Mucosa of descending colon (tissue), 3 donors: ENCODE measurements around the gene HECTD4. TPM values are rescaled to one million over a fixed set of nuclear protein-coding genes. Genes with fewer than 3 reads are reported as not detected.

Experiments used
- ATAC-seq: fragments of 200-7000 bp; cut with Tn5 transposase; one replicate; pipeline ENCODE4 v1.9.1; 2020; ENCODE audit warnings: mild to moderate bottlenecking, moderate library complexity
- DNase-seq, 3 donors: peaks; one replicate each; pipeline ENCODE4 v3.0.0-alpha.2; 2020
- H3K36me3 ChIP-seq: fragments of 200-600 bp; one replicate; pipeline ENCODE4 v1.8.0; 2021; ENCODE audit warnings: low read depth, mild to moderate bottlenecking
- H3K4me1 ChIP-seq: fragments of 200-600 bp; one replicate; pipeline ENCODE4 v1.8.0; 2021; ENCODE audit warnings: low read depth, mild to moderate bottlenecking
- H3K4me3 ChIP-seq: fragments of 200-600 bp; one replicate; pipeline ENCODE4 v1.8.0; 2021; ENCODE audit warnings: mild to moderate bottlenecking
- H3K9me3 ChIP-seq: fragments of 200-600 bp; one replicate; pipeline ENCODE4 v1.8.0; 2021; ENCODE audit warnings: mild to moderate bottlenecking
- intact Hi-C, 2 donors: fragments of 100-400 bp; cut with DNase I in 1 of 2; cut with micrococcal nuclease in 1 of 2; formaldehyde crosslinking; loops; one replicate each; pipeline versions ENCODE4 v1.11.0 to v1.11.1; 2022; cut with DNase I, micrococcal nuclease
- total RNA-seq, 3 donors: library from RNA; stranded (reverse); fragmentation: NEBNext Ultra II Directional in 2 of 3; extraction: Animal tissue kit (Norgen Biotek cat#: 25700) in 2 of 3; gene quantifications; one replicate each; pipeline versions ENCODE4 v1.2.1 to v1.2.4, GENCODE V29; 2021 to 2023
- TF ChIP-seq, protein P1 (sequence below): fragments of 200-600 bp; IDR thresholded peaks from one replicate; pipeline ENCODE4 v1.8.0; 2022; ENCODE audit warnings: antibody characterized with exemption, mild to moderate bottlenecking
- donor health status: DM: no; HTN: no; CAD: no; lungs with moderate emphysema.
- donor health status: DM: no; HTN: no; CAD: no.
- donor health status: DM: no; HTN: yes; CAD: no.

Gene HECTD4
- total RNA-seq, 3 donors from 2014 or later, result 57.0 to 75.5 (median 59.7) TPM

DNA sequence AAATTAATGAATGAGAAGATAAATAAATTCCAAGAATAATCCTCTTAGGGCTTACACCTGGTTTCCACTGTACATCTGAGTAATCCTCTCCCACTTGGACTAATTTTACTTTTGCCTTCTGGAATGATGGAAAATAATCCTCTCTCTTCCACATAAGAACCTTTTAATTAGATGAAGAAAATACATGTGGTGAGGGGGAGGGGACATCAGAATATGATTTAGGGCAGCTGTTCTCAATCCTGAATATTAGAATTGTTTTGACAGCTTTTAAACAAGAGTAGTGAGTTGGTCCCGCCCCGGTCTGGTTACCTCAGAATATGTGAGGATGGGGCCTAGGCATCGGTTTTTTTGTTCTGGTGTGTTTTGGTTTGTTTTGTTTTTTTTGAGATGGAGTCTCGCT lies 51.5 kb downstream of the HECTD4 start:
- Histone ChIP-seq H3K36me3 (no peaks in the 10 kb centered on the region), H3K9me3 (no peaks in the 10 kb centered on the region), H3K4me3 (no peak overlapping the region), H3K4me1 (peaks cover 3% of the 10 kb centered on the region)
- intact Hi-C loops, result no loop called here
- ATAC-seq (no peak), DNase-seq (no peak)
- TF ChIP-seq, protein P1, sequence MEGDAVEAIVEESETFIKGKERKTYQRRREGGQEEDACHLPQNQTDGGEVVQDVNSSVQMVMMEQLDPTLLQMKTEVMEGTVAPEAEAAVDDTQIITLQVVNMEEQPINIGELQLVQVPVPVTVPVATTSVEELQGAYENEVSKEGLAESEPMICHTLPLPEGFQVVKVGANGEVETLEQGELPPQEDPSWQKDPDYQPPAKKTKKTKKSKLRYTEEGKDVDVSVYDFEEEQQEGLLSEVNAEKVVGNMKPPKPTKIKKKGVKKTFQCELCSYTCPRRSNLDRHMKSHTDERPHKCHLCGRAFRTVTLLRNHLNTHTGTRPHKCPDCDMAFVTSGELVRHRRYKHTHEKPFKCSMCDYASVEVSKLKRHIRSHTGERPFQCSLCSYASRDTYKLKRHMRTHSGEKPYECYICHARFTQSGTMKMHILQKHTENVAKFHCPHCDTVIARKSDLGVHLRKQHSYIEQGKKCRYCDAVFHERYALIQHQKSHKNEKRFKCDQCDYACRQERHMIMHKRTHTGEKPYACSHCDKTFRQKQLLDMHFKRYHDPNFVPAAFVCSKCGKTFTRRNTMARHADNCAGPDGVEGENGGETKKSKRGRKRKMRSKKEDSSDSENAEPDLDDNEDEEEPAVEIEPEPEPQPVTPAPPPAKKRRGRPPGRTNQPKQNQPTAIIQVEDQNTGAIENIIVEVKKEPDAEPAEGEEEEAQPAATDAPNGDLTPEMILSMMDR, result no peak

DNA sequence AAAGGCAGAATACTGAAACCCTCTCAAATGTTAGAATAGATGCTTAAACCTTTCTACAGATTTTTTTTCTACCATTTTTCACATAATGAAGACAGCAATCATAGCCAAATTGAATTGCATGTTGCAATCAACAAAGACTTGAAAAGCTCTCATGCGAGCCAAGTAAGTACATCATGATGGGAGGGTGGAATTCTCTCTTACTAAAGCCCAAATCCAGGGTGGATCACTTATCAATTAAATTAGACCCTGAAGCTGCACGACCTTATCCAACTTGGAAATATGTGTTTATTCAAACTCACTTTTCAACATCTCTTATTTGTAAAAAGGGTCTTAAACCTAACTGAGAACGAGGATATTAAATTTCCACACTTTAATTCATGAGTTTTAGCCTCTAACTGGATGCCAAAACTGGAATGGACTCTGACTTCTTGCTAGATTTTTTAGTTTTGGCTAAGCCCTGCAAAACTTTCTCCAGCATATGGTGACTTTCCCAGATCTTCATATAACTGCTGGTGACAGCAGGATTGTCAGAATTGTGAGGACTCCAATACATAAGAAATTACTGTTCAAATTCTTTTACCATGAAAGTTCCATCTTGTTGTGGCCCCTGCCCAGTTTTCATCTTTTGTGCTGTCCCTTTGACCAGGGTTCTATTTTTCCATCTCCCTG lies 53.6 kb downstream of the HECTD4 start:
- ATAC-seq, result no peak

DNA sequence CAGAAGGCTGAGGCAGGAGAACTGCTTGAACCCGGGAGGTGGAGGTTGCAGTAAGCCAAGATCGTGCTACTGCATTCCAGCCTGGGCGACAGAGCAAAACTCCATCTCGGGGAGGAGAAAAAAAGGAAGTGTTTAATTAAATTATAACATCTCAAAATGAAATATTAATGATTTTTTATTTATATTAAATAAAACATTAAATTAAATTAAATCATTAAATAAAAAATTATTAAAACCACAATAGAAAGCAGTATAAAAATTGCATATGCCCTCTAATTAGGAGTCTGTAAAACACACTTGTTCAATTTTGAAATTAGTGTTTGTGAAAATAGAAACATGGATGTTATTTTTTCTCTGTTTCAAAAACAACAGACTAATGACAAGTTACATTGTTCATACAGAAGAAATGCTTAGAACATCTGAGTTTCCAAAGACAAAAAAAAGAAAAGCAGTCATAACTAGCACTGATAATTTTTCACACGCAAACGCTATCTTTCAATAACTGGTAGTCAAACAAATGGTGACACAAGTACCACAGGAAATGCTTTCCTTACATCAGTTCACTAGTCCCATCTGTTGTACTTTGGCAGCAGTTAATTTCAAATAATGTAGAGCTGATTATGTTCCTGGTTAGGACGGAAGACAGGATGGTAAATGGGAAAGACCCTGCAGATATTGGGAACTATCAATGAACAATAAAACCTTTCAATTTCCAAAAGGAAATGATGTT lies 54.9 kb downstream of the HECTD4 start:
- TF ChIP-seq, protein P1, result no peak
- DNase-seq (no peak), ATAC-seq (no peak)
- H3K4me3 ChIP-seq, result no peak overlapping the region
- H3K36me3 ChIP-seq, result no peaks in the 10 kb centered on the region
- intact Hi-C loops, result no loop called here
- peaks cover 3% of the 10 kb centered on the region for H3K4me1 ChIP-seq
- no peaks in the 10 kb centered on the region for H3K9me3 ChIP-seq

More for the DNA sequence above, 53.6 kb downstream of the HECTD4 start:
- Histone ChIP-seq H3K4me3 (no peak overlapping the region), H3K9me3 (no peaks in the 10 kb centered on the region), H3K36me3 (no peaks in the 10 kb centered on the region), H3K4me1 (peaks cover 3% of the 10 kb centered on the region)
- TF ChIP-seq, protein P1, result no peak
- DNase-seq, result no peak
- intact Hi-C loops, result no loop called here

DNA sequence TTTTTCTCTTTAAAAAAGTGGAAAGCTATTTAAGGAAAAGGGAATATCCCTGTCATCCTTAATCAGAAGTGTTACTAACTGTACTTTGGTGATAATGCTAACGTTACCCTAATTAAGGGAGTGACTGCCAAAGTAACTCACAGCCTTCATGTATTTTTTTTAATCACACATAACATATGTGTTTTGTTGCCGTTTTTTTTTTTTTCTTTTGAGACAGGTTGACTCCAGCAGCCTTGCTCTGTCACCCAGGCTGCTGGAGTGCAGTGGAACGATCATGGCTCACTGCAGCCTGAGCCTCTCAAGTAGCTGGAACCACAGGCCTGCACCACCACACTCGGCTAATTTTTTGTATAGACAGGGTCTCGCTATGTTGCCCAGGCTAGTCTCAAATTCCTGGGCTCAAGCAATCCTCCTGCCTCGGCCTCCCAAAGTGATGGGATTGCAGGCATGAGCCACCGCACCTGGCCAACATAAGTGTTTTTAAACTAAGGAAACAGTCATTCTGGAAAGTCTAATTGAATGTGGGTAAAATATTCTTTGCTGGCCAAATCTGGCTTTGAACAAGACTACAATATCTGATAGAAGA lies 56.5 kb downstream of the HECTD4 start:
- TF ChIP-seq, protein P1, result no peak
- ATAC-seq, result no peak
- Histone ChIP-seq H3K36me3 (no peaks in the 10 kb centered on the region), H3K4me3 (no peak overlapping the region), H3K4me1 (no peaks in the 10 kb centered on the region), H3K9me3 (no peaks in the 10 kb centered on the region)
- intact Hi-C loops, result no loop called here
- DNase-seq, result no peak

DNA sequence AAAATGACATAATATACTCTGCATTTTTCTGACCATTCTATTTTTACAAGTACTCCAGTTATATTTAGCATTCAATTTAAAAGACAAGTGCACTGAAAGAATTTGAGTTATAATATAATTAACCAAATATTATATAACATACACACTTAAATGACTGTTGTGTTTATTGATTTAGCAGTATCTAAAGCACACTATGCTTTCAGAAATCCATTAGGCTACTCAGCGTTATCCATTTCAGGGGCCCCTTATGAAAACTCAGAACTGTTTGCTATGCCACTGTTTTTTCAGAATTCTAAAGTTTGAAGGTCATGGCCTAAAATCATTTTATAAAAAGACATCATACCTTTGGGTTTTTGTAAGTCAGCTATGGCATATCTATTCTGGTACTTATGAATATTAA lies 57.1 kb downstream of the HECTD4 start:
- DNase-seq (no peak), ATAC-seq (no peak)
- Histone ChIP-seq H3K4me3 (no peak overlapping the region), H3K4me1 (no peaks in the 10 kb centered on the region), H3K9me3 (no peaks in the 10 kb centered on the region), H3K36me3 (no peaks in the 10 kb centered on the region)
- TF ChIP-seq, protein P1, result no peak
- intact Hi-C loops, result no loop called here
